Measurements from ENCODE around the gene HTRA3. TPM values are rescaled to one million over a fixed set of nuclear protein-coding genes. Genes with fewer than 3 reads are reported as not detected.
A peak's percentile ranks its signal among the peaks of the same experiment; 100 is the strongest.

The HTRA3 gene
- total and polyA plus RNA-seq, 2 of the 4 experiments (the other 2 are of a cell fraction): 1.3 to 9.5 TPM

DNA sequence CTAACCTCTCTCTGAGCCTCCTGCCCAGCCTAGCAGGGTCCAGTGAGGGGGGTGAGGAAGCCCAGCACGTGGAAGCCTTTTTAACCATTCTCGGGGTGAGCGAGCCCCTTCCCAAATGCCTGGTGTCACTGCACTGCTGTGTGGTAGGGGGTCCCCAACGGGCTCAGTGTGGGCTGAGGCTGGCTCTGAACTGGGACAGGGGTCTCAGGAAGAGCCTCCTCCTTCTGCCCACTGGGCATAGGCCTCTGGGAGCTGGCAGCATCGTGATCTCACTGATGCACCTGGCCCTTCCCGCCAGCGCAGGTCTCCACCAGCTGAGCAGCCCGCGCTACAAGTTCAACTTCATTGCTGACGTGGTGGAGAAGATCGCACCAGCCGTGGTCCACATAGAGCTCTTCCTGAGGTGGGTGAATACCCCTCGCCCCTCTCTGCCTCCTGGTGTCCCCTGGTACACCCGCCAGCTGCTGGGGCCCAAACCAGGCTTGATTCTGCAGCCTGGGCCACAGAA, 12.6 kb downstream of the HTRA3 start:
- no peak overlapping the region for H3K27ac ChIP-seq (ENCODE audit: insufficient read depth, low read length)
- no TSS peak for BruUV-seq (replicated peaks)
- no peaks in the 10 kb centered on the region for H3K9me3 ChIP-seq (ENCODE audit: control insufficient read depth, insufficient read depth, low read length)
- POLR2A ChIA-PET (ENCODE audit: unreplicated experiment): no interaction called here
- TF ChIP-seq, protein P1, sequence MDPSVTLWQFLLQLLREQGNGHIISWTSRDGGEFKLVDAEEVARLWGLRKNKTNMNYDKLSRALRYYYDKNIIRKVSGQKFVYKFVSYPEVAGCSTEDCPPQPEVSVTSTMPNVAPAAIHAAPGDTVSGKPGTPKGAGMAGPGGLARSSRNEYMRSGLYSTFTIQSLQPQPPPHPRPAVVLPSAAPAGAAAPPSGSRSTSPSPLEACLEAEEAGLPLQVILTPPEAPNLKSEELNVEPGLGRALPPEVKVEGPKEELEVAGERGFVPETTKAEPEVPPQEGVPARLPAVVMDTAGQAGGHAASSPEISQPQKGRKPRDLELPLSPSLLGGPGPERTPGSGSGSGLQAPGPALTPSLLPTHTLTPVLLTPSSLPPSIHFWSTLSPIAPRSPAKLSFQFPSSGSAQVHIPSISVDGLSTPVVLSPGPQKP (IDR thresholded peaks at IDR 0.05; ENCODE audit: borderline replicate concordance, low read depth, low read length): no peak
- TF ChIP-seq SMC3 (IDR thresholded peaks at IDR 0.05; ENCODE audit: low read depth, low read length): no peak
- TF ChIP-seq BHLHE40 (IDR thresholded peaks at IDR 0.05; ENCODE audit: low read depth, low read length): no peak
- no peak for TF ChIP-seq NFE2L2 (IDR thresholded peaks at IDR 0.05; ENCODE audit: low read depth, low read length)
- TF ChIP-seq MAFK (IDR thresholded peaks at IDR 0.05; ENCODE audit: low read depth, low read length): no peak
- TF ChIP-seq FOS (IDR thresholded peaks at IDR 0.05; ENCODE audit: low read depth, low read length): no peak
- TF ChIP-seq CHD1 (IDR thresholded peaks at IDR 0.05; ENCODE audit: low read depth, low read length): no peak
- no peak for TF ChIP-seq MXI1 (IDR thresholded peaks at IDR 0.05; ENCODE audit: borderline replicate concordance, low read depth, low read length)
- TF ChIP-seq, protein P2, sequence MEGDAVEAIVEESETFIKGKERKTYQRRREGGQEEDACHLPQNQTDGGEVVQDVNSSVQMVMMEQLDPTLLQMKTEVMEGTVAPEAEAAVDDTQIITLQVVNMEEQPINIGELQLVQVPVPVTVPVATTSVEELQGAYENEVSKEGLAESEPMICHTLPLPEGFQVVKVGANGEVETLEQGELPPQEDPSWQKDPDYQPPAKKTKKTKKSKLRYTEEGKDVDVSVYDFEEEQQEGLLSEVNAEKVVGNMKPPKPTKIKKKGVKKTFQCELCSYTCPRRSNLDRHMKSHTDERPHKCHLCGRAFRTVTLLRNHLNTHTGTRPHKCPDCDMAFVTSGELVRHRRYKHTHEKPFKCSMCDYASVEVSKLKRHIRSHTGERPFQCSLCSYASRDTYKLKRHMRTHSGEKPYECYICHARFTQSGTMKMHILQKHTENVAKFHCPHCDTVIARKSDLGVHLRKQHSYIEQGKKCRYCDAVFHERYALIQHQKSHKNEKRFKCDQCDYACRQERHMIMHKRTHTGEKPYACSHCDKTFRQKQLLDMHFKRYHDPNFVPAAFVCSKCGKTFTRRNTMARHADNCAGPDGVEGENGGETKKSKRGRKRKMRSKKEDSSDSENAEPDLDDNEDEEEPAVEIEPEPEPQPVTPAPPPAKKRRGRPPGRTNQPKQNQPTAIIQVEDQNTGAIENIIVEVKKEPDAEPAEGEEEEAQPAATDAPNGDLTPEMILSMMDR (conservative IDR thresholded peaks at IDR 0.05; ENCODE audit: low read depth, low read length): no peak
- TF ChIP-seq USF2 (IDR thresholded peaks at IDR 0.05; ENCODE audit: low read depth, low read length): no peak
- TF ChIP-seq RFX5 (IDR thresholded peaks at IDR 0.05; ENCODE audit: low read depth, low read length): no peak
- no peak for TF ChIP-seq RCOR1 (IDR thresholded peaks at IDR 0.05; ENCODE audit: insufficient replicate concordance, low read length)
- TF ChIP-seq MAZ (IDR thresholded peaks at IDR 0.05; ENCODE audit: borderline replicate concordance, low read depth, low read length): no peak
- no peak for TF ChIP-seq POLR2A (IDR thresholded peaks at IDR 0.05; ENCODE audit: low read depth, low read length)
- no peak for TF ChIP-seq CEBPB (IDR thresholded peaks at IDR 0.05; ENCODE audit: low read depth, low read length)
- no peak for TF ChIP-seq RAD21 (IDR thresholded peaks at IDR 0.05; ENCODE audit: low read length)
- intact Hi-C loops (cut with micrococcal nuclease): no loop called here
- H2AK9ac ChIP-seq (replicated peaks; ENCODE audit: low read depth, low read length, poor library complexity): no peak overlapping the region
- H4K8ac ChIP-seq (ENCODE audit: low read depth in 2 of 2, low read length in 2 of 2): no peak overlapping the region
- H3K18ac ChIP-seq (ENCODE audit: low read depth, low read length): no peak overlapping the region
- no peak for ATAC-seq (ENCODE audit: low read depth)
- no peak overlapping the region for H2AK5ac ChIP-seq (ENCODE audit: low read depth, low read length)
- H3K9ac ChIP-seq (ENCODE audit: low read depth, low read length): no peak overlapping the region
- H3K14ac ChIP-seq (replicated peaks; ENCODE audit: low read depth, low read length): no peak overlapping the region
- H4K5ac ChIP-seq (ENCODE audit: low read depth, low read length): no peak overlapping the region
- no peaks in the 10 kb centered on the region for H3K27me3 ChIP-seq (ENCODE audit: control insufficient read depth, insufficient read depth, low read length)
- CTCF ChIA-PET: no interaction called here
- peaks cover 0 to 12% of the 10 kb centered on the region in 2 experiments; a peak in 2 of 4 replicates for H3K79me1 ChIP-seq (ENCODE audit: low read depth in 1 of 2, low read length in 2 of 2)
- H4K20me1 ChIP-seq (ENCODE audit: insufficient read depth, low read length): no peaks in the 10 kb centered on the region
- no peak overlapping the region for H3K23ac ChIP-seq (ENCODE audit: low read depth, low read length)
- H3K36me3 ChIP-seq (ENCODE audit: control insufficient read depth, insufficient read depth, low read length): no peaks in the 10 kb centered on the region
- H2BK15ac ChIP-seq (ENCODE audit: low read depth, low read length): no peak overlapping the region; the same call in 2 of the 3 replicates
- no peak overlapping the region for H3K4me2 ChIP-seq (ENCODE audit: low read depth, low read length)
- H3K4ac ChIP-seq (ENCODE audit: low read depth, low read length): peak overlapping the region; percentile 60; the same call in 1 of the 2 replicates
- H2BK20ac ChIP-seq (ENCODE audit: low read depth, low read length): no peak overlapping the region
- no peak overlapping the region for H3K56ac ChIP-seq (ENCODE audit: extremely low read depth, insufficient read depth, low read length)
- dilution Hi-C loops (cut with HindIII; ENCODE audit: low sequenced_read_pairs, unreplicated experiment): no loop called here
- in situ Hi-C loops (cut with MboI; ENCODE audit: low sequenced_read_pairs): no loop called here
- H2BK120ac ChIP-seq (ENCODE audit: low read depth, low read length): peak overlapping the region; percentile 41; the same call in 1 of the 2 replicates
- no peak overlapping the region for H2AFZ ChIP-seq (replicated peaks; ENCODE audit: low read length, poor library complexity)
- no peak overlapping the region for H4K91ac ChIP-seq (ENCODE audit: insufficient read depth, low read depth, low read length)
- H3K4me3 ChIP-seq (ENCODE audit: insufficient read depth, low read depth, low read length): no peak overlapping the region
- H3K9me1 ChIP-seq (ENCODE audit: insufficient read depth, low read length): peaks cover 9% of the 10 kb centered on the region
- no peak for DNase-seq
- H3K4me1 ChIP-seq (ENCODE audit: control insufficient read depth, insufficient read depth, low read length): peaks cover 18% of the 10 kb centered on the region
- no peak overlapping the region for H2BK5ac ChIP-seq (ENCODE audit: low read depth, low read length, poor library complexity, severe bottlenecking)
- 100% methylated on average over 2 of the region's 14 CpGs; no CpG with 5 or more reads in 1 of the 2 experiments for WGBS, 2 experiments (ENCODE audit: extremely low coverage in 2 of 2, insufficient read length in 1 of 2)

All from IMR-90 (cell line).